ENCODE data around the gene SLC15A1.

Gene SLC15A1

GRCh38 chr13:98787996-98788395, 35.5 kb upstream of the SLC15A1 start:
- no peak for TF ChIP-seq CTCF (IDR thresholded peaks at IDR 0.05; ENCODE audit: control insufficient read depth, insufficient read depth, low read depth, low read length, missing control alignments)
- no peak for DNase-seq (ENCODE audit: low read depth)
- H3K4me3 ChIP-seq (ENCODE audit: control insufficient read depth, low read depth, low read length): no peak overlapping the region

- H3K4me3 ChIP-seq (ENCODE audit: control insufficient read depth, low read depth, low read length): no peak overlapping the region
- no peak for TF ChIP-seq CTCF (IDR thresholded peaks at IDR 0.05; ENCODE audit: control insufficient read depth, insufficient read depth, low read depth, low read length, missing control alignments)
- DNase-seq (ENCODE audit: low read depth): no peak
Measured at GRCh38 chr13:98787173-98787572, 34.7 kb upstream of the SLC15A1 start.

GRCh38 chr13:98786023-98786422, 33.6 kb upstream of the SLC15A1 start:
- no peak for TF ChIP-seq CTCF (IDR thresholded peaks at IDR 0.05; ENCODE audit: control insufficient read depth, insufficient read depth, low read depth, low read length, missing control alignments)
- H3K4me3 ChIP-seq (ENCODE audit: control insufficient read depth, low read depth, low read length): no peak overlapping the region
- DNase-seq (ENCODE audit: low read depth): no peak

GRCh38 chr13:98785405-98785804, 32.9 kb upstream of the SLC15A1 start:
- TF ChIP-seq CTCF (IDR thresholded peaks at IDR 0.05; ENCODE audit: control insufficient read depth, insufficient read depth, low read depth, low read length, missing control alignments): no peak
- no peak overlapping the region for H3K4me3 ChIP-seq (ENCODE audit: control insufficient read depth, low read depth, low read length)
- no peak for DNase-seq (ENCODE audit: low read depth)

- no peak for TF ChIP-seq CTCF (IDR thresholded peaks at IDR 0.05; ENCODE audit: control insufficient read depth, insufficient read depth, low read depth, low read length, missing control alignments)
- no peak overlapping the region for H3K4me3 ChIP-seq (ENCODE audit: control insufficient read depth, low read depth, low read length)
- DNase-seq (ENCODE audit: low read depth): no peak
Measured at GRCh38 chr13:98784666-98785065, 32.2 kb upstream of the SLC15A1 start.

- no peak for TF ChIP-seq CTCF (IDR thresholded peaks at IDR 0.05; ENCODE audit: control insufficient read depth, insufficient read depth, low read depth, low read length, missing control alignments)
- DNase-seq (ENCODE audit: low read depth): no peak
- H3K4me3 ChIP-seq (ENCODE audit: control insufficient read depth, low read depth, low read length): no peak overlapping the region
Measured at GRCh38 chr13:98783856-98784478, 31.5 kb upstream of the SLC15A1 start.

- no peak for DNase-seq (ENCODE audit: low read depth)
- TF ChIP-seq CTCF (IDR thresholded peaks at IDR 0.05; ENCODE audit: control insufficient read depth, insufficient read depth, low read depth, low read length, missing control alignments): no peak
- H3K4me3 ChIP-seq (ENCODE audit: control insufficient read depth, low read depth, low read length): no peak overlapping the region
Measured at GRCh38 chr13:98782654-98783053, 30.2 kb upstream of the SLC15A1 start.
